NCI-H345 treated with DMSO at 0.1 percent for 48 hours (cell line): Measurements from ENCODE around the gene OR2A42.
"Not testable (repeated sequence)": the region's sequence is repeated elsewhere in the genome, so short reads cannot be mapped to it uniquely, and the experiment has no call there.

Experiments
- DNase-seq: peaks from one replicate; lab custom pipeline; 2025; ENCODE audit not compliant: unreplicated experiment; lab: John Stamatoyannopoulos, UW

Gene OR2A42

GRCh38 chr7:144239365-144239764 is at the start of gene OR2A42:
Gene OR2A42 (minus strand): TSS chr7:144239605. CDS start chr7:144232843, 6,762 bp downstream.
- not testable (repeated sequence) for DNase-seq

- not testable (repeated sequence) for DNase-seq
Measured at GRCh38 chr7:144287171-144287784, 47.9 kb upstream of the OR2A42 start.

- DNase-seq = not testable (repeated sequence)
Measured at GRCh38 chr7:144283716-144284115, 44.3 kb upstream of the OR2A42 start.

GRCh38 chr7:144282490-144282889 is 43.1 kb upstream of the OR2A42 start:
- not testable (repeated sequence) for DNase-seq

GRCh38 chr7:144281981-144282380 is 42.6 kb upstream of the OR2A42 start:
- DNase-seq = not testable (repeated sequence)

- not testable (repeated sequence) for DNase-seq
Measured at GRCh38 chr7:144280010-144280409, 40.6 kb upstream of the OR2A42 start.

- not testable (repeated sequence) for DNase-seq
Measured at GRCh38 chr7:144275281-144275680, 35.9 kb upstream of the OR2A42 start.

- DNase-seq = not testable (repeated sequence)
Measured at GRCh38 chr7:144269188-144269587, 29.8 kb upstream of the OR2A42 start, which contains the start of gene CTAGE8. Gene CTAGE8 (minus strand): TSS chr7:144269288. CDS start chr7:144269250, 38 bp downstream.

- not testable (repeated sequence) for DNase-seq
Measured at GRCh38 chr7:144264692-144265091, 25.3 kb upstream of the OR2A42 start, which contains the start of gene OR2A7. Gene OR2A7 (minus strand): TSS chr7:144264792. CDS start chr7:144259628, 5,164 bp downstream.

- not testable (repeated sequence) for DNase-seq
Measured at GRCh38 chr7:144262128-144262527, 22.7 kb upstream of the OR2A42 start.

GRCh38 chr7:144259067-144259466 is 19.7 kb upstream of the OR2A42 start:
- DNase-seq = not testable (repeated sequence)

GRCh38 chr7:144256112-144256511 is 16.7 kb upstream of the OR2A42 start:
- DNase-seq = no peak

GRCh38 chr7:144255471-144255897 is 16.1 kb upstream of the OR2A42 start:
- no peak for DNase-seq

- not testable (repeated sequence) for DNase-seq
Measured at GRCh38 chr7:144252307-144252706, 12.9 kb upstream of the OR2A42 start.

GRCh38 chr7:144247674-144248330 is 8.4 kb upstream of the OR2A42 start:
- not testable (repeated sequence) for DNase-seq

- DNase-seq = not testable (repeated sequence)
Measured at GRCh38 chr7:144246967-144247366, 7.6 kb upstream of the OR2A42 start.

GRCh38 chr7:144245372-144245771 is 6.0 kb upstream of the OR2A42 start:
- not testable (repeated sequence) for DNase-seq

GRCh38 chr7:144238530-144239082 is 799 bp downstream of the OR2A42 start:
- not testable (repeated sequence) for DNase-seq

- not testable (repeated sequence) for DNase-seq
Measured at GRCh38 chr7:144233039-144233438, 6.4 kb downstream of the OR2A42 start.

GRCh38 chr7:144231027-144231426 is 8.4 kb downstream of the OR2A42 start:
- not testable (repeated sequence) for DNase-seq

- DNase-seq = not testable (repeated sequence)
Measured at GRCh38 chr7:144228810-144229209, 10.6 kb downstream of the OR2A42 start.

GRCh38 chr7:144226866-144227265 is 12.5 kb downstream of the OR2A42 start:
- DNase-seq = not testable (repeated sequence)
